CD4-positive, alpha-beta T cell treated with Interleukin-15 for 1 hour (primary cell): ENCODE data around the gene NFIX.

Experiments
- DNase-seq: peaks from one replicate; pipeline ENCODE4 v3.0.0-alpha.2; 2020

Gene NFIX

DNA sequence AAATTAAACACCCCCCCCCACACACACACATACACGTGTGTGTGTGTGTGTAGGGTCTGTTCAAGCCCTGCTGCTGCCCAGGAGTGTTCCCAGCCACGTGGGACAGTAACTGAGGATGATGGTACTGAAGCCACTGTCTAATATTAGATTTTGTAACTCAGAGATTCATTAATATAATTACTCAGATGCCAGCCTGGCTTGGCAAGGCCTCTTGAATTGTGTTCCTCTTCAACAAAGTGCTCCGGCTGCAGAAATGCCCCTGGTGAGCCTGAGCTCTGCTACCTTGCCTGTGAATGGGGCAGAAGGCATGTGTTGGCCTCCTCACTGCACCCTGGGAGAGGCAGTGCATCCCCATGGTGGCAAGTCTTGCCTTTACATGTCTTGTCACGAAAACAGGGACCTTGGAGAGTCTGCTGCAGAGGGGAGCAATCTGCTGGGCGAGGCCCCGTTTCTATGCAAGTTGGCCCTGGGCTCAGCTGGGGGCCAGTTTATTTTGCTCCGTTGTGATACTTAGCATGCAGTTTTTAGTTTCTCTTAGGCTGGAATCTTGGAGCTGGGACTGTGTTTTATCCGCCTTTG is 44.0 kb downstream of the NFIX start:
- no peak for DNase-seq

DNA sequence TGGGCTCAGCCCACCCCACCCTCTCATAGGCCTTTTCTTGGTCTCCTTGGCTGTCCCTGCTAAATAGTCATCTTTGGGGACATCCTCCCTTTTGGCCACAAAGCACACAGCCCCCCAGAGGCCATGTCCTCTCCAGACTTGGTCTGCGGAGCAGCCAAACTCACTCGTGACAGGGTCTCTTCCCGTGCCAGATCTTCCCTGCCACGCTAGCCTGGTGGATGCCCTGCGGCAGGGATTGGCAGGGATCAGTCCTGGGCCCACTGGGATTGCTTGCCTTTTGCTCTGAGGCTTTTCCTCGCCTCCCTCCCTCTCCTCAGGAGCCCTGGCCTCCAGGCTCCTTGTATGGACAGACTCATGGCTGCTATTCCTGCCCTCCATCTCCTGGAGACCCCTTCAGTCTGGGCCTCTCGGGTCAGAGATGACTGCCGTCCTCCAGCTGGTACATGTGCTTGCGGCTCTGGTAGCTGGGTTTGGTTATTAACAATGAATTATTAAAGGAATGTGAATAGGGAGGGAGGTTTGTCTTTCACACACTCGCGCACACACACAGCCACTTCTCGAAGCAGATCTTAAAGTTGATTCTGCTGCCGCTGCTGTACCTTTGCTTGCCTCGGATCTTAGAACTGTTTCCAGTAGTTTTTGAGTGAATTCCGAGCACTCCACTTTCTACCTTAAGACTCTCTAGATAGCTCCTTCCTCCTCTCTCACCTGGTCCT is 45.1 kb downstream of the NFIX start:
- no peak for DNase-seq

DNA sequence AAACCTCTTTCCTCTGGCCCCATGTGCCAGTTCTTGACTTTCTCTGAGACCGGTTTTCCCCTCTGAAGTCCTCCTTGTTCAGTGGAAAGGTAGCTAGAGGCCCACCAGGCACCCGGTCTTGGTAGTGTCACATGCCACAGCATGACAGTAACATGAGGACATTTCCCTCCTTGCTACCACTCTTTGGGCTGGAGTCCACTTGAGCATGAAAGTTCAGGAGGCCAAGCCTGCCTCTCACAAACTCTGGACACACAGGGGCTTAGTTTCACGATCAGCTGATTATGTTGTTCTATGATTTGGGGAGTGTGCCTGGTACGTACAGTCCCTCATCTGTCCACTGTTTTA is 45.6 kb downstream of the NFIX start:
- no peak for DNase-seq

DNA sequence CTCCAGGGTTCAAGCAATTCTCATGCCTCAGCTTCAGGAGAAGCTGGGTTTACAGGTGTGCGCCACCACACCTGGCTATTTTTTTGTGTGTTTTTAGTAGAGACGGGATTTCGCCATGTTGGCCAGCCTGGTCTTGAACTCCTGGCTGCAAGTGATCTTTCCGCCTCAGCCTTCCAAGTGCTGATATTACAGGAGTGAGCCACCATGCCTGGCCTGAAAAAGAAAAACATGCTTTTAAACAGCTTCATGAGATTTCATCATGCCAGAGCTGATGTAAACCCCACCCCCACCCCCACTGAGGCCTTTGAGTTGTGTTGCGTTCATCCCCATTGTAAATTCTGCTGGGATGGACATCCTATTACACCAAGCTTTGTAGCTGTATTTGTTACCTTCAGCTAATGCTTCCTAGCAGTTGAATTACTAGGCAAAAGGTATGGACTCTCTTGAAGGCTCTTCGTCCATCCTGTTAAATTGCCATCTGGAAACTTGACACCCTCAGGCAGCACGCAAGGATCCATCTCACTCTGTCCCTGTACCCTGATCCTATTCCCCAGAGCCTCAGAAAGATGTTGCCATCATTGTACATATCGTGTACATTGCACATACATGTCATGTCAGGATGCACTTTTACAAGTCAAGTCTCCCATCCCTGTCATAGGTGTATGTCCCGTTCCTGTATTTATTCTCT is 47.3 kb downstream of the NFIX start:
- no peak for DNase-seq

DNA sequence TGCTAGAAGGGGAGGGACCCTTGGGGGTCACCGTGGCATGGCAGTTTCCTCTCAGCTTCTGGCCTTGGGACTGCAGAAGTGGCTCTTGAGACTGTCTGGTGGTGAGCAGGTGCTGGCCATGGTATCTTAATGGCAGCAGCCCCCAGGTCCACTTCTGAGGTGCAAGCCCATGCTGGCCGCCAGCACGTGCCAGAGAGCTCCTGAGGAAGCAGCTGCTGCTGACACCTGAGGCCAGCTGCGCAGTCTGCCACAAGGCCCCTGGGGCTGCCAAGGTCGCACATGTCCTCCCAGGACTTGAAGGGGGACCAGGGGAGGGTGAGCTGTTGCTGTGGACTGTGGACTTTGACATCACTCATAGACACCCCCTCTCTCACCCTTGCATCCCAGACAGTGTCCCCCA is 48.0 kb downstream of the NFIX start:
- DNase-seq, result no peak

DNA sequence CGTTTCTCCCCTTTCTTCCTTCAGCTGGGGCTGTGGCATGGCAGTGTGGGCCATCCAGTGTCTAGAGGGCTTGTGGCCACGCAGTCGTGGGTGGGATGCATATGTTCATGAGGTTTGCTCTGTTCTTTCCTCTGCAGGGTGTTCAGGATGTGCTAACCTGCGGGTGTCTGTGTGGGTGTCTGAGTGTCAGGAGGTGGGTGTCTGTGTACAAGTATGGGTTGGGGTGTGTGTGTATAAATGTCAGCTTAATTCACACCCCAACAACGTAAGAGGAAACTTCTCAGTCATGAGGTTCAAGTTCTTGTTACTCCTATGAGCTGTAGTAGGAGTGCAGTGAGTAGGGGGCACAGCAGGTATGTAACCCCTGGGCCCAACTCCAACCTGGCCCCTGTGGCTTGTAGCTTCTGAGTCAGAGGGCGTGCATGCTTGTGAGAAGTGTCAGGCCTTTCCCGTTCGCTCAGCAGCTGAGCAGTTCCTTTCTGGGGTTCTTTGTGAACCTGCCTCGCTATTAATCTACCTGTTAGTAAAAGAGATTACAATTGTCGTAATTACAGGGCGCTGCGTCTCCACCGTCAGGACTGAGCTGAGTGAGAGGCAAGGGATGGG is 49.1 kb downstream of the NFIX start:
- peak; percentile 71 for DNase-seq

DNA sequence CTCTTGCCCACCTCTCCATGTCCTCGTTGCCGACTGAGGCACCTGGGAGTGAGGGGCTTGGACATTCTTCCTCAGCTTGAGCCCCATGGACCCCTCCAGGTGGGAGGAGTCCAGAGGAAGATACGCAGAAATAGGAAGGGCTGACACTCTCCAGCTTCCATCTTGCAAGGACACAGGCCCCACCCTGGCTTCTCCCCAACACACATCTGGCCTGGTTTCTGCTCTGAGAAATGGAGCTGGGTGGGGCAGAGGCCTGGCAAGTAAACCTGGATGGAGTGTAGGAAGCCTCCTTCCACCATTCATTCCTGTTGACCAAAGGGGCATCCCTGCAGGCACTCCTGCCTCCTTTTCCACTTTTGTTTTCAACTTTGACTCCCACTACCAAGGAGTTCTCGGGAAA is 50.5 kb downstream of the NFIX start:
- no peak for DNase-seq

DNA sequence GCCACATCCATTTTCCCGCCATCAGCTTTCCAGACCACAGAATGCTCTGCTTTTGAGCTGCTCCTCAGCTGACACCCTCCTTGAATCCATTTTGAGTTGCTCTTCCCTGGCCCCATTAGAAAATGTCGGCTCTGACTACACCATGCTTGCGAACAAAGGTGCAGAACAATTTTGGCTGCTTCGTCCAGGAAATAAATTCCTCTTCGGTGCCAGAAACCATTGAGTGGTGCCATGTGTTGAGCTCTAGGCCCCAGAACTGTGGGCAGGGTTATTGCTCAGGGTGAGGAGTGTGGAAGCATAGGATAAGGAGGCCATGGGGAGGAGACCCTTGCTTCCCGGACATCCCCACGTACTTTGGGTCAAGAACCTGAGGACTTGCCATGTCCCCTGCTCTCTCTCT is 52.1 kb downstream of the NFIX start:
- no peak for DNase-seq

DNA sequence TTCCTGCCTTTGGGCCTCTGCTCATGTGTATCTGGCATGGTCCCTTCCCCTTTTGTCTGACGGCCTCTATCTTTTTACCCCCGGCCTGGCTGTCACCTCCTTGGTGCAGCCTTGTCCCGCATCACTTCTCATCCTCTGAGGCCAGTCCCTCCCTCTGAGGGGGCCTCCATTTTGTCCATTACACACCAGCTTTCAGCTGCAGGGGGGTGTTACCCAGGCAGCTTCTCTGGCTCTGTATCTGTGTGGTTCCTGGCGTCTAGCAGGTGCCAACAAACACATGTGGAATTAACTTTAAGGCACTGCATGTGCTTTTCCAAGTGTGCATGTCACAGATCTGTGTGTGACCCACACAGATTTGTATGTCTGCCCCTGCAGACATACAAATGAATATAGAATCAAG is 55.0 kb downstream of the NFIX start:
- no peak for DNase-seq

DNA sequence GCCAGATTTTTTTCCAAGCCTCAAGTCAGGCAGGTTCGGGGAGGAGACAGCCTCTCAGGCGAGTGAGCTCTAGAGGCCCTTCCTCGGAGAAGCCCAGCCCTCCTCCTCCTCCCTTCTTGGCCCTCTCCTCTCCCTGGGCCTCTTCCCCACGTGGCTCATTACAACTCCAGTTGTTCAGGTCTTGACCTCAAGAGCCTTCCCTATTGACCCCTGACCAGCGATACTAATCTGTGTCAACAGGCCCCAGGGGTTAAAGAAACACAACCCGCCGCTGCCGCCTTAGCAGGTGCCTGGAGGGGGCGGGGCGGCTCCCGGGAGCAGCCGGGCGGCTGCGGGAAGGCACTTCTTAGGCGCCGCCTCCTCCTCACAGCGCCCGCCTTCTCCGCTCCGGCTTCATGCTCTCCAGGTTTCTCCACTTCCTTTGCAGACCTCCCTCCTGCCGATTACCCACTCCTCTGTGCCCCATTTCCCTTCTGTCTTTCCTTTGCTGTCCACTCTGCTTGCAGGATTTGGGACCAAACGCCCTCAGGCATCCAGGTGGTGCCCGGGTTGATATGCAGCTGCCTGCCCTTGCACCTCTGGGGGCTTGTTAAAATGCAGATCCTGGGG is 56.4 kb downstream of the NFIX start:
- no peak for DNase-seq

DNA sequence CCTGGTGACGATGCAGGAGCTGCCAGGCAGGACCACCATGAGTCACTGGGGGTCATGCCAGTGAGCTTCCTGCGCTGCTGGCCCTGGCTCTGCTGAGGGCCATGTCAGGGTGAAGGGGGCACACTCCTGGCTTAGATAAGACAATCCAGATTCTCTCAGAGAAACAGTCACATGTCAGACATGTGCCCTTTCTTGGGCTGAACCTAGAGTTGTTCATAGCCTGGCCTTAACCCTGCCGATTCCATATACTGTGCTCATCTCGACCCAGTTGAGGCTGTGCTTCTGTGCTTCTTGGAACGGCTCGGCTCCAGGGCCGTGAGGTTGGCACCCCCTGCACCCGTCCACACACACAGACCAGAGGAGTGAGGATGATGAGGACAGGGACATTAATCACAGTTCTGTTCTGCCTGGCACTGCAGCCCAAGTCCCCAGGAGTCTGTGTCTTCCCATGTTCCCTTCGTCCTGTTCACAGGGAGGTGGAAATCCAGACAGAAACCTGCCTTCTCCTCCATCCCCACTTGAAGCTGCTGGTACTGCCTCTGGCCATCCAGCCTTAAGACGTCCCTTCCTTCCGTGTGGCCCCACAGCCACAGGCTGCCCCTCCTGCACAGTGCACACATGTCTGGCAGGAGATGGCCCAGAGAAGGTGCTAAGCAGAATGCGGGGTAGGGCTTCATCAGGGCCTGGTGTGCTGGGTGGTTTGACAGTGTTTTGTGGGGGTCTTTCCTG is 57.3 kb downstream of the NFIX start:
- DNase-seq, result no peak

DNA sequence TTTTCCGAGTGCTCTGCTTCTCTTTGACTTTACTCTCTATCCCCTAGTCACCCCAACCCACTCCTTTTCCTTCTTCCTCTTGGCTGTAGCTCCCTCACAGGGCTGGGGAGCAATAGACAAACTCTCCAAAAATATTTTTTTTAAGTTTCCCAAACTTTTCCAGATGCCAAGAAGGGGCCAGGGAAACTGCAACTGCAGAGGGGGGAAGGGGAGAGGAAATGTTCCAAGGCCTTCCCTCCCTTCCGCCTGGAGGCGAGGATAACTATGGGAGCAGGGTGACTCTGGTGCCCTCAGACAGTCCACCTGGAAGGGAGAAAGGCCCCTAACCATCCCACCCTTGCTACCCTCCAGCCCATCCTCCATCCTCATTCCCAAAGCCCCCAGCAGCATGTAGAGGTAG is 58.0 kb downstream of the NFIX start:
- DNase-seq, result no peak

DNA sequence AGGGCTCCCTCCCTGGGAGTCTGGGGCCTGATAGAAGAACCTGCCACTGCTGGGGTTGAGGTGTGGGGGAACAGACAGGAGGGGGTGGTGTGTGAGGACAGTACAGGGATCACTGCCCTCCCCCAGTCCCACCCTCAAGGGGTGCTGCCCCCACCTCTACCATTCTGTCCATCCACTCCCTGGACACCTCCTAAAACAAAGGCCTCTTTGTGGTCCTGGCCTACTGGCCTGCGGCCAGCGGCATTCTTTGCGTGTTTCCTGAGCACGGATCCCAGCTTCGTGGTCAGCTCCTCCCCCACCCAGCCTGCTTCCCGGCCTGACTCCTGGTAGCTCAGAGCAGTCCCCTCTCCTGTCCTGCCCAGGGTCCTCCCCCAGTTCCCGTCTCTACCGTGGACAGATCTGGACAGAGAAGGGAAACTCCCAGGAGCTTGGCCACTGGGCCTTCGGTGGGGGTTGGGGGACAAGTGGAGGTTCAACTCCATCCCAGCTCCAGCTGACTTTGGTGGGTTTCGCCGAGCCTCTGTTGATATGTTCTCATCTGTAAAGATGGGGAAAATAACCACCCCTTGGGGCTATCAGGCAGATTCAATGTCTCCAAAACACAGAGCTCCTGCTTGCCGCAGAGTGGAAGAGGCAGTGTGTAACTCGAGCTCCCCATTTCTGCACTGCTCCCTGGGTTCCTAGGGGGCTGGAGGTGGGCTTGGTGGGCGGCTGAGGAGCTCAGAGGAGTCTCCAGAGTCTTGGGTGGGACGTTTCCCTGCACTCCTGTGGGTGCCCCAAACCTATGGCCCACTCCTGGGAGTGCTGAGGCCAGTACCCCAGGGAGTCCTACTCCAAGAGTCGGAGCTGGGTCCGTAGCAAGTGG is 58.7 kb downstream of the NFIX start:
- DNase-seq, result no peak

DNA sequence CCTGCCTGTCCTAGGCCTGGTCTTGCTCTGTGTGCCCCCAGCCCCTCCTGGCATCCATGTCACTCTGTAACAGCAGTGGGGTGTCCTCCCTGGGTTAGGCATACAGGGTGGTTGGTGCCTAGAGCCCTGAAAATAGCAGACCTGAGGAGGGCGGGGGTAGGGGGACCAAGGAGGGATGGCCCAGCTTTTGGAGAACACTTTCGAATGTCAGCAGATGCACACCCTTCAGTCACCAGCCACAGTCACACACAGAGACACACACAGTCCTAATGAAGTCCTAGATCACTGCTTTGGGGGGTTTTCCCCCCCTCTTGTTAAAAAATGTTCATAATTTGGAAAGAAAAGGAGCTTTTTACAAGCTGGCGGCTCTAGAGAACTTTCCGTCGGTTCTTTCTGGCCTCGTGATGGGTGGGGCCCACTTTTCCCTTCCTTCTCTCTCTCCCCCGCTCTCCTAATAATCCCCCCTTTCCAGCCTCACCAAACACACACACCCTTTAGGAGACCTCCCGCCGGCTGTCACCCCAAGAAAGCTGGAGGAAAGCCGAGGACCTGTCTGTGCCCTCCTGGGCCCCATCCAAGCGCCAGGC is 59.4 kb downstream of the NFIX start:
- no peak for DNase-seq

DNA sequence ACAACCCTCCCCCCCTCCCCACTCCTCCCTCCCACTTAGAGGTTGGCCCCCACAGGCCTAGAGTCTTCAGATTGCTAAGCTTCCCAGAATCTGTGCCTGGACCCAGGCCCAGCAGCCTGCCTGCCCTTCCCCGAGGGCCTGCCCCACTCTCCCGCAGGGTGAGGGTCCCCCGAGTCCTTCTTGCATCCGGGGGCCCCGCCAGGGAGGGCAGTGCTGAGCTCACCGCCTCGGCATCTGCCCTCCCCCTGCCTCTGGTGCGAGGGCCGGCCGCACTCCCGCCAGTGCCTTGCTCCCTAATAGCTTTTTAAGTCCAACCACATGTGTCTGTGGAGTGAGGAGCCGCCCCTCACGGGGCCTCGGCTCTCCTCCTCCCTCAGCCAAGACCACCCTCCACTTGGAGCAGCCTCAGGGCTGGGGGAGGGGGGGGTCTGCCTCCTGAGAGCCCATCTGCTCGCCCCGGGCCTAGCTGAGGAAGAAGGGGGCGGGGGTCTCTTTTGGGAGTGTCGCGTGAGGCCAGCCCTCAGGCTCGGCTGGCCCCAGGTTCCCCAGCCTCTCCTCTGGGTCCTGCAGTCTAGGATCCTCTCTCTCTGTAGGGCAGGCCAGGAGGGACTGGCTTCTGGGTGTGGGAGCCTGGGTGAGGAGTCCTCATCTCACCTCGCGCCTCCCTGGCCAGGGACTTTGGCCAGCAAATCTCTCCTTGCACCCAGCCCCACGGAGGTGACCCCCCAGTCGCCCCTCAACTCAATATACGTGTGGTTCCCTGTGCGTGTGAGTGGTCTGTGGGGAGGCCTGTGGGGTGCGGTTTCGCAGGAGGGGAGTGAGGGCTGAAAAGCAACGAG is 60.2 kb downstream of the NFIX start:
- DNase-seq, result no peak

DNA sequence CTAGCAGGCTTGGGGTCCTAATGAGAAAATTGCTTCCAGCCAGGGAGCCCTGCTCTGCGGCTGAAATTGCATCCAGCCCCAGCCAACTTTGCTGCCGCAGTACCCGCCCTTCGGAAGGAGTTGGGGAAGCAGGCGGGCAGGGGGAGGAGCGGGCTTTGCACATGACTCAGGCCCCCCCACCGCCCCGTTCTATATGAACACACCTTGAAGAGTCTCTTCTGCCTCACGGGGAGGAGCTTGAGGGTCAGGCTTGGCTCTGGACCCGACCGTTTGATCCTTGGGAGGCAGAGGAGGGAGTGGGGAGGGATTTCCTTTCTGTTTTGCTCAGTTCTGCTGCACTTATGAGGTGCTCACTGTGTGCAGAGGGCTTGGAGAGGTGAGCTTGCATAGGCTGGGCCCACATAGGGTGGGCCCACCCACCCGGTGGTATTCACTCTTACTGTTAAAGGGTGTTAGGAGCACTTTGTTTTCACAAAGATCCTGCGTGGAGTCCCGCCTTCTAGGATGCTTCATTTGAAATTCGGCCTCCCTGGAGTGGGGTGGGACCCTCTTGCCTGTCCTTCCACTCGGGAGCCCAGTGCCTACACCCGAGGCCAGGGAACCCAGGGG is 60.9 kb downstream of the NFIX start:
- DNase-seq, result no peak

DNA sequence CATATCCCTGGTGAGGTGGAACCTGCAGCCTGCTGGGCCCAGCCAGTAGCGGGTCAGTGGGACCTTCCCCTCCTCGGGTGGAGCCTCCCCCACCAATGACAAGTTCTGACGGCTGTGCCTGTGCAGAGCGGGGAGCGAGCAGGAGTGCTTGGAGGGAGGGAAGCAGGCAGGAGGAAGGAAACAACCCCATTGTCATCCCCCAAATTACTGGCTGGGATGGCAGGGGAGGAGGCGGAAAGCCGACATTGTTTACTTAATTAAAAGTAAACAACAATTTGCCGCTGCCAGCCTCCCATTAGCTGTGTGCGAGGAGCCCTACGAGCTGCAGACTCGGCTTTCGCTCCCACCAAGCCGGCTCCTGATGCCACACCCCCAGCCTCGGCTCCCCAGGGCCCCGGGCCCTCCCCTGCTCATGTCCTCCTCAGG is 61.9 kb downstream of the NFIX start:
- DNase-seq, result no peak

DNA sequence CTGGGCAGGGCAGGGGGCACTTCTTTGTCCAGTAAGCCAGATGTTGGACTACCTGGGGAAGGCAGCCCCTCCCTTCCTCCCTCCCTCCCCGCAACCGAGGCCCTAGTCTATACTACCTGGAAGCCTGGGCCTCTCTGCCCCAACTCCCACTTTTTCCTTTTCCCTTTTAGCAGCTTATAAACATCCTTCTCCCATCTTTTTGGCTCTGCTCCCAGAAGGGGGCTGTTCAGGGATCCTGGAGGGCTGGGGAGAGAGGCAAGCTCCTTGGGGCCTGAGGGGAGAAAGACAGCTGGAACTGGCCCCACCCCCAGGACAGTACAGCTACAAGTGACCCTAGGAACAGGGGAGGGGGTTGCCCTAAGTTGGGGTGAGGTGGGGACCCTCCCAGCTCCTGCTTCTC is 62.5 kb downstream of the NFIX start:
- no peak for DNase-seq

DNA sequence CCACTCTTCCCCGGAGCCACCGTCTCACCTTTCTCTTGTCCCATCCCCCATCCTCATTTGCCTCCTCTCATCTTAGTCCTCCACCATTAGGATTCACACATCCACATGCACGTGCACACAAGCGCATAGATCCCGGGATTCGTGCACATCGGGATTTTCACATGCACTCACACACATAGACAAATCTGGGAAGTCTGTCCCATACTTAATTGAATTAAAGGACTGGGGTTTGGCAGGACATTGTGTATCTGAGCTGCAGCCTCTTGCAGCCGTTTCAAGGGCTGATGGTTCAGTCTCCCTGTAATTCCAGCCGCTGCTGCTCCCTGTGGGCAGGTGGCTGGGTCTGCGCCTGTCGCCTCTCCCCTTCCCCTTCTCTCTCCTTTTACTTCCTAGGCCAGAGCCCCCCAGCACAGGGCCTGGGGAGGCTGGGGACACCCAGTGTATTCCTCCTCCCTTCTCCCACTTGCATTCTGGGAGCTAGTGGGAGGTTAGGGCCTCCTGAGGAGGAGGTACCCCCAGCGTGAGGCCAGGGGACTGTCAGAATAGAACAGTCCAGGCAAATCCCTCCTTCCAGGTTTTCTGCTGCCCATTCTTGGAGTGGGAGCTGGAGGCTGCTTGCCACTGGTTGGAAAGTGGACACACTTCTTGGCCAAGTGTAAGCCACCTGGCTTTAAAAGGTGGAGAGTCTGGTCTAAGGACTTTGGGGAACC is 63.8 kb downstream of the NFIX start:
- no peak for DNase-seq
